Left lobe of liver (tissue), 2 donors: ENCODE results near the gene AGAP9. TPM values are rescaled to one million over a fixed set of nuclear protein-coding genes. Genes with fewer than 3 reads are reported as not detected.
"Not testable (repeated sequence)": the region's sequence is repeated elsewhere in the genome, so short reads cannot be mapped to it uniquely, and the experiment has no call there.

Experiments
- ATAC-seq: fragments of 200-7000 bp; cut with Tn5 transposase; one replicate; pipeline ENCODE4 v1.9.1; 2020; ENCODE audit warnings: mild to moderate bottlenecking, moderate library complexity
- DNase-seq: peaks from one replicate; pipeline ENCODE4 v3.0.0-alpha.2; 2020; ENCODE audit warnings: low spot score
- total RNA-seq: library from RNA; stranded (reverse); gene quantifications from one replicate; pipeline ENCODE4 v1.2.1, GENCODE V29; 2021
- donor health status: DM: no; HTN: no; CAD: no; lungs with moderate emphysema.
- donor health status: DM: no; HTN: yes; CAD: no.

AGAP9 gene
- total RNA-seq, 1 donor from 2014 or later: 14.8 TPM

GRCh38 chr10:47458466-47459154 is 64.8 kb downstream of the AGAP9 start:
- DNase-seq: peak; percentile 7
- no peak for ATAC-seq

- DNase-seq: peak; percentile 23
These were observed 65.6 kb downstream of the AGAP9 start for GRCh38 chr10:47457826-47458225.

DNA sequence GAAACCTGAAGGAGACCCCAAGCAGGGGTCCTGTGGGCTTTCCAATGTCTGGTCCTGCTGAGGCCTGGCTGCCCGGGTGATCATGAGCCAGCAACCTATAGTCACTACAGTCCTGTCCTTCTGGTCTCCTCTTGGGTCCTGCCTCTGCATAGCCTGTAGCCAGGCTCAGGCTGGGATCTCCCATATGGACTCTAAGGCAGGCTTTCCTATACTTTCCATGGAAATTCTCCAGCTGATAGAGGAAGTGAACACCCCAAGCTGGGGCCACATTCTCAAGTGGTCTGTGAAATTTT is 66.0 kb downstream of the AGAP9 start:
- no peak for DNase-seq
- ATAC-seq: no peak

More at GRCh38 chr10:47457826-47458225, 65.6 kb downstream of the AGAP9 start:
- ATAC-seq: no peak

- DNase-seq: peak; percentile 43
- ATAC-seq: no peak
These were observed 66.5 kb downstream of the AGAP9 start for GRCh38 chr10:47456794-47457527.

- DNase-seq: peak; percentile 29
- ATAC-seq: no peak
These were observed 67.2 kb downstream of the AGAP9 start for GRCh38 chr10:47456079-47456785.

- not testable (repeated sequence) for ATAC-seq
- DNase-seq: peak; percentile 15
These were observed 67.9 kb downstream of the AGAP9 start for GRCh38 chr10:47455350-47456078.

DNA sequence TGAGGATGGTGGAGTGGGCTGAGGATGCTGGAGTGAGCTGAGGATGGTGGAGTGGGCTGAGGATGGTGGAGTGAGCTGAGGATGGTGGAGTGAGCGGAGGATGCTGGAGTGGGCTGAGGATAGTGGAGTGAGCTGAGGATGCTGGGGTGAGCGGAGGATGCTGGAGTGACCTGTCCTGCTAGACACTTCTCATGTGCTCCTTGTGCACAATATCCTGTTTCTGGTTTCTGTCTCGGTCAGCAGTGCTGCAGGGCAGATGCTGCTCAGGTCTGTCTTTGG is 68.7 kb downstream of the AGAP9 start:
- ATAC-seq: no peak

DNA sequence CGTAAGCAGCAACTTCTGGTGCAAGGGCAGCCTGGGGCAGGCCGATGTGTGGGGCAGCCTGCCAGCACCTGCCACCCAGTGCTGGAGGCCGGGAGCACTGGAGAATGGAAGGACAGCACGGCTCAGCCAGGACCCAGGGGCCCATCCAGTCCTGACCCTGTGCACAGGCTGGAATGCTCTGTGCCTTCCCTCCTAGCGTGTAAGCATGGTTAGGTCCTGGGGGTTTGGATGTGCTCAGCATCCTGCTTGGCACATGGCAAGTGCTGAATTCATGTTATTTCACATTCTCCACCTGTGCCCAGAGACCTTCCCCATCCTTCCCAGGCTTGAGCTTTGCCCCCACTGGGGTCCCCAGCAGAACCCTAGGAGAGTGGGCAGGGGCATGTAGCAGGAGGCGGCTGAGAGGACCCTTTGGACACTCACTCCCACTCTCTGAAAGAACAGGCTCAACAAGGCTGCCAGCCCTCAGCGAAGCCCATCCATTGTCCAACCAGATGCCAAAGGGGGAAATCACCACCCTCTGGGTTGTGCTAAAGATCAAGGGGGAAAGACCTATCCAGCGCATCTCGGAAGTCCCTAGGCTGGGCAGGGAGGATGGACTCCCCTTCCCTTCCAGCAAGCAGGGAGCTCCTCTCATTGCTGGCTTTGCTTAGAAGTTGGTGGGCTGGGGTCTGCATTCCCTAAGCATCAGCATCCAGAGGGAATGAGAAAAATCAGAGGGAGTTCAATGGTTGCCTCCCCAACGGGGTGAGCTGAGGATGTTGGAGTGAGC is 69.2 kb downstream of the AGAP9 start:
- DNase-seq (peak; percentile 38), ATAC-seq (no peak)

More for the DNA sequence above, 68.7 kb downstream of the AGAP9 start:
- no peak for DNase-seq

GRCh38 chr10:47453141-47454007 is 70.1 kb downstream of the AGAP9 start:
- no peak for ATAC-seq
- no peak for DNase-seq

- ATAC-seq (no peak), DNase-seq (peak; percentile 35)
These were observed 70.8 kb downstream of the AGAP9 start for GRCh38 chr10:47452495-47453140.

GRCh38 chr10:47451998-47452494 is 71.4 kb downstream of the AGAP9 start:
- ATAC-seq (no peak), DNase-seq (peak; percentile 28)

Other genes starting within 250 kb of the AGAP9 start
- gene GDF10, start 223.4 kb downstream of the AGAP9 start, total RNA-seq: 0.08 TPM
- gene GDF2, start 201.2 kb downstream of the AGAP9 start, total RNA-seq: 7.2 TPM
- not detected for gene RBP3, start 175.3 kb downstream of the AGAP9 start, total RNA-seq
- 0.08 TPM for gene ZNF488, start 139.3 kb downstream of the AGAP9 start, total RNA-seq
- gene ANXA8, start 39.5 kb downstream of the AGAP9 start, total RNA-seq: 1.7 TPM
- not detected for gene FAM25G, start 31.9 kb downstream of the AGAP9 start, total RNA-seq
- gene SYT15B, start 240.0 kb upstream of the AGAP9 start, total RNA-seq: 0.83 TPM